Raji (cell line): Measurements from ENCODE around the gene OR13A1.

Experiments used
- POLR2A ChIP-seq: IDR thresholded peaks from 2 replicates; pipeline ENCODE4 v1.6.1; 2011; ENCODE audit warnings: low read depth, low read length, control low read depth; ENCODE audit not compliant: insufficient read depth

The OR13A1 gene

DNA sequence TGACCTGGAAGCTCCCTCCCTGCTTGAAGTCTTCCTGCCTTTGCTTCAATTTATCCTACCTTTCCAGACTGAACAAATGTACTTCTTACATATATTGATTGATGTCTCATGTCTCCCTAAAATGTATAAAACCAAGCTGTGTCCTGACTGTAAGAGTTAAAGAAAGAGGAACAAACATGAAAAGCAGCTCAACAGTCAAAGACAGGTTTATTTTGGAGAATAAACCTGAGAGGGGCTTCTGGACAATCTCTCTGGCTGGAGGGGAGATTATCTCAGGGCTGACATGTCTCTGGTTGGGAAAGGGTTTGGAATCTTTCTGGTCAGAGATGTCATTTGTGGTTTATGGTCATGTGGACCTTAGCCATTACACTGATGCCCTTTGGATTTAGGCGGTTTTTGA, 41.0 kb downstream of the OR13A1 start:
- no peak for TF ChIP-seq POLR2A

DNA sequence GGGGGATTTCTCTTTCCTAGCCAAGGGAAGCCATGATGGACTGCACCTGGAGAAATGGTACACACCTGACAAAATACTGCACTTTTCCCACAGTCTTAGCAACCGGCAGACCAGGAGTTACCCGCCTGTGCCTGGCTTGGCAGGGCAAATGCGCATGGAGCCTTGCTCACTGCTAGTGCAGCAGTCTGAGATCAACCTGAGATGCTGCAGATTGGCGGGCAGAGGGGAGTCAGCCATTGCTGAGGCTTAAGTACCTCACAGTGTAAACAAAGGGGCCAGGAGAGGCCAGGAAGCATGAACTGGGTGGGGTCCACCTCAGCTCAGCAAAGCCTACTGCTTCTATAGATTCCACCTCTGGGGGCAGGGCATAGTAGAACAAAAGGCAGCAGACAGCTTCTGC, 49.4 kb downstream of the OR13A1 start:
- TF ChIP-seq POLR2A, result no peak

DNA sequence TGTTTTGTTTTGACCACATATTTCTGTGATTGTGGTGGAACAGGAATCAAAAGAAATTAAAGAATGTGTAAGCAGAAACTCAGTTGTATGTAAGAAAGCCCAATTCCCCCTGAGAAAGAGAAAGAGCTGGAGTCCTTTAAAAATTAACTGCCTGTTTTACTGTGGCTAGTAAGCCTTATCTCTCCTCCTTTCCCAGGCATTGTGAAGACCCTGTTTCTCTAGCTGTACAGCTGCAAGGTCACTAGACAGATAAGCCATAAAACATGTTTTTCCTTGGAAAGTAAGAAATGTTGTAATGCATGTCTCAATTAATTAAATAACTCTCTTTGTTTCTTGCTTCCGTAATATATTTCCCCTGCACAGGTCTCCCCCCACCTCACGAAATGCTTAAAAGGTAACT, 53.5 kb downstream of the OR13A1 start:
- TF ChIP-seq POLR2A, result no peak

DNA sequence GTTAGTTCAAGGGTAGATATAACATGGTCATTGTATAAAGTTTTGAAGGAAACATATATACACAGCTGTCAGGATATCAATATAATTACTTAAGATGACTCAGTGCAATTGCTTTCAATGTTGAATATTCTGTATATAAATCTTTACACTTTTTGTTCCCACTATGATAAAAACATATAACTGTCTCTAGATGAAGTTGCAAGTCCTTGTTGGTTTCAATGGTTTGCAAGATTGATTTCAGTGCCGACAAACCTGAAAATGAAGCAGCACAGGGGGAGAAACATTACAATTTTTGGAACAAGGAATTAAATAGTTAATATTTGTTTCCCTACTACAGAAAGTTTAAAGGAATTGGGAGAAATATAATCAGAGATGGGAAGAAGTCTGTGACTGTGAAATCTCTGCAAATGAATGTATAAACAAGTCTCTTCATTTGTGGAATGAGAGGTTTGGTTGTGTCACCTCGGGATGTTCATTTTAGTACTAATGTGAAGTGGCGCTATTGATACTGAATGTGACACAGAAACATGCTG, 54.1 kb downstream of the OR13A1 start:
- no peak for TF ChIP-seq POLR2A

DNA sequence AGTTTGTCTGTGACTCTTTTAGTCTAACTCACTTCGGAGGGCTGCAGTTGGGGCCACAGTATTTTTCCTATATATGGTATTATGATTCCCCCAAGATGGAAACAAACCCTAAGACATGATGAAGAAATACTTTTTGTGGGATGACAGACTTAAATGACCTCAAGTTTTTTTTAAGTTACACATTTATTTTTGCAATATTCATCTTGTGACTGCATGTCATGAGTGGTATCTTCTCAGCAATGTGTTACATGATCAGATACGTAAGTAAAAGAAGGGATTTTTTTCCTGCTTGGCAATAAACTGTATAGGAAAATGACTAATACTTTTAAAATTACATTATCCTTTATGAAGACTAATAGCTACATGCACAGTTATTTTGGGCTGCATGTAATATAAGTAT, 57.8 kb downstream of the OR13A1 start:
- TF ChIP-seq POLR2A, result no peak

DNA sequence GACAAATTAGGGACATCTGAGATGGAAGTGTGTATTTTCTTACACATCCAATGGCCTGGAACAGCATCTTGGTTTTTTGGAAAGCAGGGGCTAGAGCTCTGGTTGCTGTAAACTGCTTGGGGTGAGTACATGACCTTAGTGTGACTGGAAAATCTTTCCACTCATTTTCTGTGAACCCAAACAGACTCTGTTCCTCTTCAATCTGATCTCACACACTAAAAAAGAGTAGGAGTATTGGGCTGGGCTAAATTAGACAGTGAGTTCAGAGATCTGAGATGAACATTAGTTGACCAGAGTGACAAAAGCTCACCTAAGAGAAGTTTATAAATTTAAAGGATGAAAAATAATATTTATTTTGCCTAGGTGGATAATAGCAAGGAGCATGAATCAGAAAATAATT, 59.2 kb downstream of the OR13A1 start:
- TF ChIP-seq POLR2A, result no peak

DNA sequence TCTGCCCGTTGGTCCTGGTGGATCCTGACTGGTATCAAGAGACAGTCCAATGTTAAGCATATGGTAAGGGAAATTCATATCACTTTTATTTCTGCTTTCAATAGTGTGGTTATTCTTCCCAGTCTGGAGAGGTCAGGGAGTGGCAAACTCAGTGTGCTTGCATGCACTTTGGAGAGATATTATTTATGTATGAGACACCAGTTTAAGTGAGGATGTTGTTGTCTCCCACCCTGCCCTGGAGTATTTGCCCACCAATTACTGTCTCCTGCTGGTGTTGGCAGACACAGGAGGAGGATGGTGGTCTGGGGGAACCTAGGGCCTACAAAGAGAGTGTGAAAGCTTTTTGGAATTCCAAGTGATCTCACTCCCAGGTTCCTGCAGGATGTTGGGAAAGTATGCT, 59.7 kb downstream of the OR13A1 start:
- no peak for TF ChIP-seq POLR2A

DNA sequence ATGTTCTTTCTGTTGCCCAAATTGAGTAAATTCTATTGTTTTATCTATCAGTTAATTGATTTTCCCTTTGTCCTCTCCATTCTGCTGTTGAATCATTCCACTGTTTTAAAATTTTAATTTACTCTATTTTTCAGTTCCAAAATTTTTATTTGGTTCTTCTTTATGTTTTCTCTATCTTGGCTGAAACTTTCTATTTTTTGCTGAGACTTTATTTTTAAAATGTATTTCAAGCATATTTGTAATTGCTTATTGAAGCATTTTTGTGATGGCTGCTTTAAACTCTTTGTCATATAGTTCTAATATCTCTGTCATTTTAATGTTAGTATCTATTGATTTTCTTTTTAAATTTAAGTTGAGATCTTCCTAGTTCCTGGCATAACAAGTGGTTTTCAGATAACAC, 60.5 kb downstream of the OR13A1 start:
- no peak for TF ChIP-seq POLR2A

DNA sequence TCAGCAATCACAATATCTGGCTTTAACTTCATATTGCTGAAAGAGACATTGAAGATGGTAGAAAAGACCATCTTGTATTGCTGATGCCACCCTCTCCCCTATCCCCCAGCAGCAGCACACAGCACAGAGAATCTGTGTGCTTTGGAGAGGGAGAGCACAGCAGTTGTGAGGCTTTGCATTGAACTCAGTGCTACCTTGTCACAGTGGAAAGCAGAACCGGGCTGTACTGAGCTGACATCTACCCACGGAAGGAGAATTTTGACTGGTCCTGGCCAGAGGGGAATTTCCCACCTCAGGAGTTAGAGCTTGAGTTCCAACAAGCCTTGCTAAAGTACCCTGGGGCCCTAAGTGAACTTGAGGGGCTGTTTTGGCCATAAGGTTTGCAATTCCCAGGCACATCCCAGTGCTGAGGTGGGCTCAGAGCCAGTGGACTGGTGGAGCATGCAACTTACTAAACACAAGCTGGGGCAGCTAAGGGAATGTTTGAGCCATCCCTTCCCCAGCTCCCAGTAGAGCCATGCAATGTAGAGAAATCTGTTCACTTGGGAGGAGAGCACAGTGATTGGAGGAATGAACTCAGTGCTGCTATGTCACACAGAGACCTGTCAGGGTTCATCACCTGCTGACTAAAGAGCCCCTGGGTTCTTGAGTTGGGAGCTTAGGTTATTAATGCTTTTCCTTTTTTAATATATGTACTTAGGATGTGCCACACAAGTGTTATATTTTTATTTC, 62.1 kb downstream of the OR13A1 start:
- TF ChIP-seq POLR2A, result no peak
